ENCODE data around the gene SLC4A11.
A peak's percentile ranks its signal among the peaks of the same experiment; 100 is the strongest.
"Not testable (repeated sequence)": the region's sequence is repeated elsewhere in the genome, so short reads cannot be mapped to it uniquely, and the experiment has no call there.

The SLC4A11 gene

DNA sequence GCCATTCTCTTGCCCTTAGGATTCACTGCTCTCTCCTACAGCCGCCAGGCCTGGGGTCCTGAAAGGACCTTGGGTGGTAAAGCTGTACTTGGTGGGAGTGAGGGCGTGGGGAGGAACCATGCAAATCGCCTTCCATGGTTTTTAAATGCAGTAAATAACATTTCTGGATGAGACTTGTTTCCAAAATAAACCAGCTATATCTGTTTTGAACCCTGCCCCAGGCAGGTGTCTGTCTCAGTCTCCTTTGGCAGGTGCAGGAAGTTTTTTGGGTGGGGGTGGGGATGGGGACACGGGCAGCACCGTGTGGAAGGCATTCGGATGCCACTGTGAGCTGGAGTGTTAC lies 15.4 kb downstream of the SLC4A11 start:
- no peak for DNase-seq (ENCODE audit: low read depth)
- TF ChIP-seq, protein P1, sequence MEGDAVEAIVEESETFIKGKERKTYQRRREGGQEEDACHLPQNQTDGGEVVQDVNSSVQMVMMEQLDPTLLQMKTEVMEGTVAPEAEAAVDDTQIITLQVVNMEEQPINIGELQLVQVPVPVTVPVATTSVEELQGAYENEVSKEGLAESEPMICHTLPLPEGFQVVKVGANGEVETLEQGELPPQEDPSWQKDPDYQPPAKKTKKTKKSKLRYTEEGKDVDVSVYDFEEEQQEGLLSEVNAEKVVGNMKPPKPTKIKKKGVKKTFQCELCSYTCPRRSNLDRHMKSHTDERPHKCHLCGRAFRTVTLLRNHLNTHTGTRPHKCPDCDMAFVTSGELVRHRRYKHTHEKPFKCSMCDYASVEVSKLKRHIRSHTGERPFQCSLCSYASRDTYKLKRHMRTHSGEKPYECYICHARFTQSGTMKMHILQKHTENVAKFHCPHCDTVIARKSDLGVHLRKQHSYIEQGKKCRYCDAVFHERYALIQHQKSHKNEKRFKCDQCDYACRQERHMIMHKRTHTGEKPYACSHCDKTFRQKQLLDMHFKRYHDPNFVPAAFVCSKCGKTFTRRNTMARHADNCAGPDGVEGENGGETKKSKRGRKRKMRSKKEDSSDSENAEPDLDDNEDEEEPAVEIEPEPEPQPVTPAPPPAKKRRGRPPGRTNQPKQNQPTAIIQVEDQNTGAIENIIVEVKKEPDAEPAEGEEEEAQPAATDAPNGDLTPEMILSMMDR (conservative IDR thresholded peaks at IDR 0.05; ENCODE audit: low read length): no peak
- H3K4me3 ChIP-seq (ENCODE audit: low read length): no peak overlapping the region

DNA sequence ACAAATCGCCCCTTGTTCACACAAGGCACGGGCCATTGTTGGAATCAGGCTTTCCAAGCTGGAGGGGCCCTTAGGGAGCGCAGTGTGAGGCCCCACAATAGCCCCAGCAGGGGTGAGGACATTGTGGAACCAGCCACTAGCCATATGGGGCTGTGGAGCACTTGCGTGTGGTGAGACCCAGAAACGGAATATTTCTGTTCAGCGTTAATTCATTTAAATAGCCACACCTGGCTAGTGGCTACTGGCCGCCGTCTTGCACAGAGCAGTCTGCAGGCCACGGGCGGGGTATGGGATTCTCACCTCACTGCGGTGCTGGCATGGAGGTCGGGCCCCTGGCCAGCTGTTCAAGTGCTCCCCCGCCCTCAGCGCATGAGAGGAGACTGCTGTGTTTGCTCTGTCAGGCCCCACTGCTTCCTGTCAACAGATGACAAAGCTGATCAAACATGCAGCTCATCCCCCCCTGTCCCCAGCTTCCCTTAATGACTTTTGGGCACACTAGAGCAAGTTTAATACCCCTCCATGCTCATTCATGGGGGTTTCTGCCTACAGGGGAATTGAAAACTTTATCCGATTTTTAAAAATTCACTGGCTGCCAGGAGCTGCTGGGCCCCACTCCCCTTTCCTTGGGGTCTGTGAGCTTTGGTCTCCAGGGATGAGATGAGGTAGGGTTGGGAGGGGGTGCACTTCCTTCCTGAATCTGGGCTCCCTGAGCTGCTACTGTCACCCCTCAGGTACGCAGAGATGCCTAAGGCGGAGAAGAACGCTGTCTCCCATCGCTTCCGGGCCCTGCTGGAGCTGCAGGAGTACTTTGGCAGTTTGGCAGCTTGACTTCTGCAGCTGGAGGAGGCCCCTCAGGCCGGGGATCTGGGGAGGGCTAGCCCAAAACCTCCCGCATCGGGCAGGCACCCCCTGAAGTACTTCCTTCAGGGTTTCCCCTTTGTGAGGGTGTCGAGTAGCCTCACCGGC lies 16.1 kb downstream of the SLC4A11 start:
- TF ChIP-seq, protein P1 (conservative IDR thresholded peaks at IDR 0.05; ENCODE audit: low read length): no peak
- H3K4me3 ChIP-seq (ENCODE audit: low read length): no peak overlapping the region
- DNase-seq (ENCODE audit: low read depth): no peak

DNA sequence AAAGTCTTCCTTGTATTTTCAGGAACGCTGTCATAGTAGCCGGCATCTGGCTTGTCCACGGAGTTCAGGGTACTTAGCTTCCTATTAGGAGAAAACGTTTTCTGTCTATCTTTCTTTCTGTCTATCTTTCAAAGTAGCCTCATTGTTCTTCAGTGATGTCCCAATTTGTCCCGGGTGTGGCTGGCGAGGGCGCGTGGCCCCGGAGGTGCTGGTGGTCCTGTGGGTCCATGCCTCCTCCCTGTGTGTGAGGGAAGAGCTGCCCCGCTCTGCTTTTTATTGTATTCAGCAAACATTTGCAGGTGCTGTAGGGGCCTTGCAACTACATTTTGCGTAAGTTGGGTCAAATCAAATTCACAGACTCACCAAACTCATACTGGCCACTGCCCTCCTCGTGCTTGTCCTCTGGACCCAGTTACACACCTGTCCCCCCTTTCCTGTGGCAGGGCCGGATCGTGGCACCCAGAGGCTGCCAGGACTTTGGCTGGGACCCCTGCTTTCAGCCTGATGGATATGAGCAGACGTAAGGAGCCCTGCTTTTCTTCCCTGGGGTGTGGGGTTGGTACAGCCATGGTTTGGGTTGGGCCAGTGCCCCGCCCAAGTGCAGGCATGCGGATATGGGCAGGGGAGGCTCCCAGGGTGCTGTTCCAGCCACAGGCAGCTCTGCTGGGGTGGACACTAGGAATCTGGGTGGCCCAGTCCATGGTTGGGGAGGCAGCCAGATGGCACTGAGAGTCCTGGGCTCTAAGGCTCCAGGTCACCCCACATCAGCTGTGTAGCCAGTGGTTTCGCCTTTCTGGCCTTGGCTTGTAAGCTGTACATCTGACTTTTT lies 17.4 kb downstream of the SLC4A11 start:
- DNase-seq (ENCODE audit: low read depth): no peak
- no peak overlapping the region for H3K4me3 ChIP-seq (ENCODE audit: low read length)
- TF ChIP-seq, protein P1 (conservative IDR thresholded peaks at IDR 0.05; ENCODE audit: low read length): no peak

DNA sequence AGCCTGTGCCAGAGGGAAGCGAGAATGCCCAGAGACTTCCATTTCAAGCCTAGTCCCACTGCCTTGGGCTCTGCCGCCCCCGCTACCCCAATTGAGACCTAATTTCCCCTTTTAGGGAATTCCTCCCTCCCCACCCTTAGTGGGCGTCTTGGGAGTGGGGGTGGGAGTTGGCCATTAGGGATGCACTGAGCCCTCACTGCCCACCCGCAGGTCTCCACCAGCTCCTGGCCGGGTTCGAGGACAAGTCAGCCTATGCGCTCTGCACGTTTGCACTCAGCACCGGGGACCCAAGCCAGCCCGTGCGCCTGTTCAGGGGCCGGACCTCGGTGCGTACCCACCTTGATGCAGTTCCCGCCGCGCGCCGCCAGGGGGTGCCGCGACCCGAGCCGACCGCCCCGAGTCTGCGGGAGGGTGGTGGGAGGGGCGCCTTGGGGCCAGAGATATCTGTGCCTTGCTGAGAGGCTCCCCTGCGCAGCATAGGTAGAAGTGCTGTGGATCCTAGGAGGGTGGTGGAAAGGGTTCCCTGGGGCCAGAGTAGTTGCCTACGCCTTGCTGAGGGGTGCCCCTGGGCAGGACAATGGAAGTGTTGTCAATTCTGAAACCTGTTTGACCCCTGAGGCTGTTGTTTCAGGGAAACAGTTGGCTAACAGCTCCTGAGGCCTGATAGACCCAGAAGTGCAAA lies 20.5 kb downstream of the SLC4A11 start:
- TF ChIP-seq, protein P1 (conservative IDR thresholded peaks at IDR 0.05; ENCODE audit: low read length): peak; percentile 61
- peak; percentile 24 for DNase-seq (ENCODE audit: low read depth)
- H3K4me3 ChIP-seq (ENCODE audit: low read length): no peak overlapping the region

DNA sequence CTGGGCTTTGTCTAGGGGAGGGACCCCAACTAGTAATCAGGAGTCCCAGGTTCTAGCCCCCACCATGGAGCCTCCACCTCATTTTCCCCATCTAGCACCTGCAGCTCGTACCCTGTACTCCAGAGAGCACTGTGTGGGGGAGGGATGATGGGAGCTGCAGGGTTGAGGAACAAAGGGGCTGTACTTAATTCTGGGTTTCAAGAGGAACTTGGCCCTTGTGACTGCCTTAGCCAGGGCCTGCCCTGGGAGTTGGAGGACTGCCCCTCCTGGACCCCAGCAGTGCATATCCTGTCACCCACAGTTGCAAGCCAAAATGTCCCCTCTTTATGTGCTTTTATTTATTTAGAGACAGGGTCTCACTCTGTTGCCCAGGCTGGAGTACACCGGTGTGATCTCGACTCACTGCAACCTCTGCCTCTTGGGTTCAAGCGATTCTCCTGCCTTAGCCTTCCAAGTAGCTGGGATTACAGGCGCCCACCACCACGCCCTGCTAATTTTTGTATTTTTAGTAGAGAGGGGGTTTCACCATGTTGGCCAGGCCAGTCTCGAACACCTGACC lies 23.6 kb downstream of the SLC4A11 start:
- DNase-seq (ENCODE audit: low read depth); H3K4me3 ChIP-seq (ENCODE audit: low read length): not testable (repeated sequence)

DNA sequence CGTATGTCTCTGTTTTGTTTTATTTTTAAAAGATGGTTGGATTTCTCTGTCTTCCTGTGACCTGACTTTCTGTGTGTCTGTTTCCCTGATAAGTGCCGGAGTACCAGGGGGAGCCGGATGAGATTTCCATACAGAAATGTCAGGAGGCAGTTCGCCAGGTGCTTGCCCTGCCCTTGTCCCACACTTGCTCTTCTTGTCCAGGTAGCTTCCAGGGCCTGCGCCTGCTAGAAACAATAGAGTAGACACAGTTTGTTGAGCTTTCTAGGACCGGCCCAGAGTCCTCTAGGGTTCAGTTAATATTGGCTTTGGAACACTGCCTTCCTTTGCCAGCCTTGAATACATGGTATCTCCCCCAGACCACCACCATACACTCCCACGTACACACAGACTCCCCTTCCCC lies 25.8 kb downstream of the SLC4A11 start:
- no peak for DNase-seq (ENCODE audit: low read depth)
- TF ChIP-seq, protein P1 (conservative IDR thresholded peaks at IDR 0.05; ENCODE audit: low read length): no peak
- no peak overlapping the region for H3K4me3 ChIP-seq (ENCODE audit: low read length)

DNA sequence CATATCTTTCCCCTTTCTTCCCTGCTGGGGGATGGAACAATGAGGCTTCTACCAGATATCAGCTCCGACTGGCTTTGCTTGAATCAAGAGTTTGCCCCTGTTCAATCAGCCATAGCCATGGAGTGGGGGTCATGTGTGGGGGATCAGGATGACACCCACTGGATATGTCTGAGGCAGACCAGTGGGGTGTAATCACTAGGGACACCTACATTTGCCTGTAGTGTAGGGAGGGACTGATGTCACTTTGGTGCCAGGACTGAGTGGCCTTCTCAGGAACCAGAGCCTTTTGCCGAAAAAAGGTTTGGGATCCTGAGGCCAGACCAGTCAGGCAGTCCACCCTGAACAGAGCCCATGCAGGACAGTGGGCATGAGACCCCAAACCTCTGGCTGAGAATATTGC lies 28.6 kb downstream of the SLC4A11 start:
- peak overlapping the region; percentile 91 for H3K4me3 ChIP-seq (ENCODE audit: low read length)
- TF ChIP-seq, protein P1 (conservative IDR thresholded peaks at IDR 0.05; ENCODE audit: low read length): no peak
- no peak for DNase-seq (ENCODE audit: low read depth)

Data from AG10803 (cell line).